ENCODE data around the gene SMIM32. TPM values are rescaled to one million over a fixed set of nuclear protein-coding genes. Genes with fewer than 3 reads are reported as not detected.

SMIM32 gene
- total RNA-seq, 2 donors from 2014 or later: 0.15 to 0.20 TPM

DNA sequence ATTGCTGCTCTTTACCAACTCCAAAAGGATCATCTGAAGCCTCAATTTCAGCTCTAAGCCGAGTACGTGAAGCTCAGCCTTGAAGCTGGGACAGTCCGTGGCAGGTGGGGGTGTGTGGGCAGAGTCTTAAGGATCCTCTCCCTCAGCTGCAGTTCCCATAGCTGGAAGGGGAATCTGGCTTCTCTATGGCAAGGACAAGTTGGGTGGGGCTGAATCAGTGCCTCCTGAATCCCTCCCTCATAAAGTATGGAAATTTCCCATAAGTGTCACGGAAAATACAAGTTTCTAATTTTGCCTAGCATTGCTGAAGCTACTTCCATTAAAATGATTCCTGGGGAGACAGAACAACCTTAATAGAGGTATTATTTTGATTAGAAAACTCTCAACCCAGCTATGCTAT is 47.9 kb upstream of the SMIM32 start:
- H3K27me3 Mint-ChIP-seq (ENCODE audit: insufficient read depth): peaks cover 2% of the 10 kb centered on the region
- TF ChIP-seq, protein P1, sequence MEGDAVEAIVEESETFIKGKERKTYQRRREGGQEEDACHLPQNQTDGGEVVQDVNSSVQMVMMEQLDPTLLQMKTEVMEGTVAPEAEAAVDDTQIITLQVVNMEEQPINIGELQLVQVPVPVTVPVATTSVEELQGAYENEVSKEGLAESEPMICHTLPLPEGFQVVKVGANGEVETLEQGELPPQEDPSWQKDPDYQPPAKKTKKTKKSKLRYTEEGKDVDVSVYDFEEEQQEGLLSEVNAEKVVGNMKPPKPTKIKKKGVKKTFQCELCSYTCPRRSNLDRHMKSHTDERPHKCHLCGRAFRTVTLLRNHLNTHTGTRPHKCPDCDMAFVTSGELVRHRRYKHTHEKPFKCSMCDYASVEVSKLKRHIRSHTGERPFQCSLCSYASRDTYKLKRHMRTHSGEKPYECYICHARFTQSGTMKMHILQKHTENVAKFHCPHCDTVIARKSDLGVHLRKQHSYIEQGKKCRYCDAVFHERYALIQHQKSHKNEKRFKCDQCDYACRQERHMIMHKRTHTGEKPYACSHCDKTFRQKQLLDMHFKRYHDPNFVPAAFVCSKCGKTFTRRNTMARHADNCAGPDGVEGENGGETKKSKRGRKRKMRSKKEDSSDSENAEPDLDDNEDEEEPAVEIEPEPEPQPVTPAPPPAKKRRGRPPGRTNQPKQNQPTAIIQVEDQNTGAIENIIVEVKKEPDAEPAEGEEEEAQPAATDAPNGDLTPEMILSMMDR (conservative IDR thresholded peaks at IDR 0.05): no peak
- no peaks in the 10 kb centered on the region for H3K9me3 Mint-ChIP-seq
- H3K4me1 ChIP-seq (ENCODE audit: control insufficient read depth, insufficient read depth, low read length): no peaks in the 10 kb centered on the region
- no peaks in the 10 kb centered on the region for H3K36me3 Mint-ChIP-seq (ENCODE audit: low read depth)
- no peak for DNase-seq
- H3K27ac Mint-ChIP-seq: no peak overlapping the region
- 86% methylated on average over 4 of the region's 4 CpGs; no CpG with 5 or more reads in 1 of the 2 experiments for WGBS, 2 experiments (ENCODE audit: insufficient coverage in 1 of 2, insufficient read length in 1 of 2)
- H3K4me3 ChIP-seq (ENCODE audit: low read length): no peak overlapping the region
- peaks cover 5% of the 10 kb centered on the region for H3K27me3 ChIP-seq (ENCODE audit: control insufficient read depth, insufficient read depth, low read length, poor library complexity, severe bottlenecking)
- peaks cover under 1% of the 10 kb centered on the region for H3K4me1 Mint-ChIP-seq
- H3K4me3 Mint-ChIP-seq: no peak overlapping the region
- no peak overlapping the region for H3K27ac ChIP-seq (ENCODE audit: low read depth, low read length)
- H3K9me3 ChIP-seq (ENCODE audit: control insufficient read depth, low read length): no peaks in the 10 kb centered on the region
- no peaks in the 10 kb centered on the region for H3K36me3 ChIP-seq (ENCODE audit: control insufficient read depth, insufficient read depth, low read length)
- H3K9ac ChIP-seq (ENCODE audit: extremely low read depth, low read length, poor library complexity, severe bottlenecking): no peak overlapping the region

DNA sequence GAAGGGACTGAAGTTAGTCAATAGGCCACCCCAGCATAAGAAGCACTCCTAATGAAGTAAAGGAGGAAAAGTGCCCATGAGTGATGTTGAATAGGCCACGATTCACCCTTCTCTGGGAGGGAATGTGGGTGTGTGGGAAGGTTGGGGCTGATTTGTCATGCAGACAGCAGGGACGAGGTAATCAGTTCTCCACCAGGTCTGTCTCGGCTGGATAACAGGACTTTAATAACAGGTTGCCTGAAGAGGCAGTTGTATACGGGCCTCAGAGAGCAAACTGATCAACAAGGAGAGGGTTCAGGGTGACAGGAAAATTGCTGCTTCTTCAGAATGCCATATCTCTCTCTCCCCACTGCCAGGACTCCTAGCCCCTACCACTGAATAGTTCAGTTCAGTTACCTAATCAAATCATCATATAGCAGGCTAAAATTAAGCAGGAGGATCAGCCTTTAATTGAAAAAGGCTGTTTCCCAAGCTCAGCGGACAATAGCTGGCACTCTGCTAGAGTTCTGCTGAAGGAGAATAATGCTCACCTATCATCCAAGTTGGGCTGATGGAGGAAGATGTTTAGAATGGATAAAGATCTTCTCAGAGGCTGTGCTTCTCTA is 43.6 kb upstream of the SMIM32 start:
- no peak overlapping the region for H3K27ac ChIP-seq (ENCODE audit: low read depth, low read length)
- 49 to 53% methylated on average over 5 of the region's 5 CpGs for WGBS, 2 experiments (ENCODE audit: insufficient coverage in 1 of 2, insufficient read length in 1 of 2)
- H3K27me3 Mint-ChIP-seq (ENCODE audit: insufficient read depth): peaks cover 2% of the 10 kb centered on the region
- H3K4me3 ChIP-seq (ENCODE audit: low read length): no peak overlapping the region
- H3K4me1 Mint-ChIP-seq: no peaks in the 10 kb centered on the region
- TF ChIP-seq, protein P1 (conservative IDR thresholded peaks at IDR 0.05): no peak
- H3K9ac ChIP-seq (ENCODE audit: extremely low read depth, low read length, poor library complexity, severe bottlenecking): no peak overlapping the region
- no peak overlapping the region for H3K27ac Mint-ChIP-seq
- peaks cover 12% of the 10 kb centered on the region for H3K27me3 ChIP-seq (ENCODE audit: control insufficient read depth, insufficient read depth, low read length, poor library complexity, severe bottlenecking)
- H3K4me1 ChIP-seq (ENCODE audit: control insufficient read depth, insufficient read depth, low read length): no peaks in the 10 kb centered on the region
- no peaks in the 10 kb centered on the region for H3K36me3 ChIP-seq (ENCODE audit: control insufficient read depth, insufficient read depth, low read length)
- H3K36me3 Mint-ChIP-seq (ENCODE audit: low read depth): no peaks in the 10 kb centered on the region
- no peak for DNase-seq
- H3K4me3 Mint-ChIP-seq: no peak overlapping the region
- H3K9me3 ChIP-seq (ENCODE audit: control insufficient read depth, low read length): no peaks in the 10 kb centered on the region
- H3K9me3 Mint-ChIP-seq: no peaks in the 10 kb centered on the region

DNA sequence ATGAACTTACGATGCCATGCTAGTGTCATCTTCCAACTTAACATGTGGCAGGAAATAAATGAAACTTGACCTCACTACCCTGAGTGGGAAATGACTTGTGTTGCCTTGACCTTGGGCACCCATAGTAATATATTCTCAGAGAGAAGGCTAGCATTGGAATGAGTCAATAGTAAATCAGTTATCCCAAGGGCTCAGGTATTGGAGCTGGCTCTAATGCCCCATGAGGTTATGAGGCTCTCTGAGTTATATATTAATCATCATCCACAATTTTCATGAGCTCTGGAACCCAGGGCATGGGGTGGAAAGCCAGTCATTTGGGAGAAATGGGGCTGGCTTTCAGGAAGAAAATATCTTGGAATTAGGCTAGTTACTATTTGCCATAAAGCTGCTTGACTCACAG is 42.4 kb upstream of the SMIM32 start:
- Histone ChIP-seq H3K9ac (ENCODE audit: extremely low read depth, low read length, poor library complexity, severe bottlenecking) (no peak overlapping the region), H3K27me3 (ENCODE audit: control insufficient read depth, insufficient read depth, low read length, poor library complexity, severe bottlenecking) (peaks cover 12% of the 10 kb centered on the region), H3K27ac (ENCODE audit: low read depth, low read length) (no peak overlapping the region), H3K4me3 (ENCODE audit: low read length) (no peak overlapping the region), H3K4me1 (ENCODE audit: control insufficient read depth, insufficient read depth, low read length) (no peaks in the 10 kb centered on the region), H3K36me3 (ENCODE audit: control insufficient read depth, insufficient read depth, low read length) (no peaks in the 10 kb centered on the region), H3K9me3 (ENCODE audit: control insufficient read depth, low read length) (no peaks in the 10 kb centered on the region)
- H3K4me3 Mint-ChIP-seq: no peak overlapping the region
- H3K4me1 Mint-ChIP-seq: no peaks in the 10 kb centered on the region
- no CpG with 5 or more reads among the region's 1 CpG for WGBS, 2 experiments (ENCODE audit: insufficient coverage in 1 of 2, insufficient read length in 1 of 2)
- peaks cover 2% of the 10 kb centered on the region for H3K27me3 Mint-ChIP-seq (ENCODE audit: insufficient read depth)
- no peaks in the 10 kb centered on the region for H3K9me3 Mint-ChIP-seq
- TF ChIP-seq, protein P1 (conservative IDR thresholded peaks at IDR 0.05): no peak
- no peak for DNase-seq
- no peaks in the 10 kb centered on the region for H3K36me3 Mint-ChIP-seq (ENCODE audit: low read depth)
- H3K27ac Mint-ChIP-seq: no peak overlapping the region
